Esophagus (tissue), 2 donors: ENCODE results near the gene RPH3AL. TPM values are rescaled to one million over a fixed set of nuclear protein-coding genes. Genes with fewer than 3 reads are reported as not detected.
"Not testable (repeated sequence)": the region's sequence is repeated elsewhere in the genome, so short reads cannot be mapped to it uniquely, and the experiment has no call there.

ENCODE experiments used
- H3K27ac ChIP-seq, 2 donors: one replicate each; pipeline ENCODE4 v1.5.1; 2013; ENCODE audit warnings: low read depth in 2 of 2, mild to moderate bottlenecking in 2 of 2, inconsistent platforms in 1 of 2, low read length in 1 of 2, moderate library complexity in 1 of 2
- H3K27me3 ChIP-seq, 2 donors: one replicate each; pipeline ENCODE4 v1.6.1; 2013; ENCODE audit warnings: low read length in 2 of 2, control low read depth in 1 of 2, mild to moderate bottlenecking in 1 of 2; ENCODE audit not compliant: insufficient read depth in 2 of 2, control insufficient read depth in 1 of 2
- H3K36me3 ChIP-seq, 2 donors: one replicate each; pipeline ENCODE4 v1.6.1; 2013; ENCODE audit warnings: low read length in 1 of 2; ENCODE audit not compliant: control insufficient read depth in 2 of 2, insufficient read depth in 2 of 2
- H3K4me1 ChIP-seq, 2 donors: one replicate each; pipeline ENCODE4 v1.6.1; 2013; ENCODE audit warnings: low read length in 1 of 2; ENCODE audit not compliant: control insufficient read depth in 2 of 2, insufficient read depth in 2 of 2
- H3K4me3 ChIP-seq, 2 donors: one replicate each; pipeline ENCODE4 v1.5.1; 2013; ENCODE audit warnings: low read length in 2 of 2, mild to moderate bottlenecking in 2 of 2, low read depth in 1 of 2, moderate library complexity in 1 of 2
- H3K9me3 ChIP-seq, 2 donors: one replicate each; pipeline ENCODE4 v1.6.1; 2013; ENCODE audit warnings: mild to moderate bottlenecking in 2 of 2, low read depth in 1 of 2, low read length in 1 of 2, moderate library complexity in 1 of 2; ENCODE audit not compliant: control insufficient read depth in 2 of 2, insufficient read depth in 1 of 2
- WGBS, 2 donors: extraction: QIAGEN DNeasy Blood & Tissue Kit; methylation state at CpG; one replicate each; pipeline ENCODE4 v1.1.7; 2013; 5-methylcytosine and 5-hydroxymethylcytosine counted together
- polyA plus RNA-seq, 2 donors: library from polyadenylated mRNA; stranded (reverse); fragments of 200-250 nt; gene quantifications; one replicate each; pipeline ENCODE4 v1.2.3, GENCODE V29; 2013
- donor health status: healthy with polysubstance abuse.
- donor health status: Bipolar disorder and iron deficiency.

Gene RPH3AL
- polyA plus RNA-seq, 2 donors: 3.2 to 6.1 TPM

GRCh38 chr17:280901-281300 lies 71.7 kb downstream of the RPH3AL start:
- 58 to 67% methylated on average over 9 of the region's 9 CpGs for WGBS, 2 donors
- peaks cover 0 to 14% of the 10 kb centered on the region in 2 donors for H3K36me3 ChIP-seq
- no peak overlapping the region for H3K27ac ChIP-seq
- no peaks in the 10 kb centered on the region for H3K9me3 ChIP-seq
- H3K4me1 ChIP-seq: no peaks in the 10 kb centered on the region
- no peak overlapping the region for H3K4me3 ChIP-seq
- H3K27me3 ChIP-seq: no peaks in the 10 kb centered on the region

- Histone ChIP-seq H3K36me3 (peaks cover 0 to 9% of the 10 kb centered on the region in 2 donors), H3K4me1 (no peaks in the 10 kb centered on the region), H3K27me3 (no peaks in the 10 kb centered on the region), H3K9me3 (no peaks in the 10 kb centered on the region), H3K27ac (no peak overlapping the region), H3K4me3 (no peak overlapping the region)
- WGBS, 2 donors: 83 to 93% methylated on average over 7 of the region's 7 CpGs
Measured at GRCh38 chr17:280216-280615, 72.4 kb downstream of the RPH3AL start.

- Histone ChIP-seq H3K4me1 (no peaks in the 10 kb centered on the region), H3K27me3 (no peaks in the 10 kb centered on the region), H3K9me3 (no peaks in the 10 kb centered on the region), H3K36me3 (peaks cover 0 to 5% of the 10 kb centered on the region in 2 donors), H3K4me3 (no peak overlapping the region), H3K27ac (no peak overlapping the region)
- WGBS, 2 donors: 68 to 85% methylated on average over 4 of the region's 4 CpGs
Measured at GRCh38 chr17:279776-280175, 72.8 kb downstream of the RPH3AL start.

GRCh38 chr17:279331-279730 lies 73.3 kb downstream of the RPH3AL start:
- WGBS, 2 donors: 76 to 84% methylated on average over 4 of the region's 4 CpGs
- H3K4me3 ChIP-seq: no peak overlapping the region
- H3K27me3 ChIP-seq: no peaks in the 10 kb centered on the region
- H3K9me3 ChIP-seq: no peaks in the 10 kb centered on the region
- peaks cover 0 to 5% of the 10 kb centered on the region in 2 donors for H3K36me3 ChIP-seq
- no peak overlapping the region for H3K27ac ChIP-seq
- H3K4me1 ChIP-seq: no peaks in the 10 kb centered on the region

GRCh38 chr17:278676-279059 lies 73.9 kb downstream of the RPH3AL start:
- peaks cover 0 to 5% of the 10 kb centered on the region in 2 donors for H3K36me3 ChIP-seq

GRCh38 chr17:278055-278675 lies 74.4 kb downstream of the RPH3AL start:
- H3K27ac ChIP-seq: no peak overlapping the region
- H3K9me3 ChIP-seq: no peaks in the 10 kb centered on the region
- no peak overlapping the region for H3K4me3 ChIP-seq
- no peaks in the 10 kb centered on the region for H3K27me3 ChIP-seq
- WGBS, 2 donors: 86 to 90% methylated on average over 12 of the region's 12 CpGs
- H3K36me3 ChIP-seq: peaks cover 0 to 5% of the 10 kb centered on the region in 2 donors
- no peaks in the 10 kb centered on the region for H3K4me1 ChIP-seq

More at GRCh38 chr17:278676-279059, 73.9 kb downstream of the RPH3AL start:
- Histone ChIP-seq H3K4me3 (no peak overlapping the region), H3K27me3 (no peaks in the 10 kb centered on the region), H3K27ac (no peak overlapping the region), H3K4me1 (no peaks in the 10 kb centered on the region), H3K9me3 (no peaks in the 10 kb centered on the region)
- WGBS, 2 donors: 91 to 94% methylated on average over 5 of the region's 5 CpGs

GRCh38 chr17:274902-275301 lies 77.7 kb downstream of the RPH3AL start:
- Histone ChIP-seq H3K36me3 (no peaks in the 10 kb centered on the region), H3K9me3 (no peaks in the 10 kb centered on the region), H3K27me3 (no peaks in the 10 kb centered on the region), H3K4me3 (no peak overlapping the region), H3K4me1 (no peaks in the 10 kb centered on the region), H3K27ac (no peak overlapping the region)
- 87 to 94% methylated on average over 5 of the region's 5 CpGs for WGBS, 2 donors

GRCh38 chr17:273981-274832 lies 78.4 kb downstream of the RPH3AL start:
- Histone ChIP-seq H3K4me3 (no peak overlapping the region), H3K36me3 (no peaks in the 10 kb centered on the region), H3K27ac (no peak overlapping the region), H3K4me1 (no peaks in the 10 kb centered on the region), H3K27me3 (no peaks in the 10 kb centered on the region), H3K9me3 (no peaks in the 10 kb centered on the region)
- 86 to 87% methylated on average over 28 of the region's 28 CpGs for WGBS, 2 donors

GRCh38 chr17:272856-273255 lies 79.8 kb downstream of the RPH3AL start:
- not testable (repeated sequence) for H3K4me1 ChIP-seq, H3K9me3 ChIP-seq, H3K27me3 ChIP-seq, H3K27ac ChIP-seq, H3K36me3 ChIP-seq, H3K4me3 ChIP-seq
- WGBS, 2 donors: 76 to 84% methylated on average over 19 to 24 of the region's 26 CpGs
